Endothelial cell of umbilical vein (primary cell): ENCODE data around the gene PRDM8. TPM values are rescaled to one million over a fixed set of nuclear protein-coding genes. Genes with fewer than 3 reads are reported as not detected.

Experiments used
- BruUV-seq: library from RNA; stranded (reverse); fragments of 400-500 nt; replicated peaks from 2 replicates; lab custom pipeline; 2021; lab: Mats Ljungman, UMichigan
- CTCF ChIA-PET: fragments of 300-600, 350-600 bp; sonication (Branson Sonifier 250); formaldehyde crosslinking; loops from one replicate; lab custom pipeline; 2021; ENCODE audit warnings: antibody characterized with exemption, inconsistent platforms; lab: Charles Lee
- POLR2A ChIA-PET: fragments of 300-600, 350-600 bp; sonication (Branson Sonifier 250); formaldehyde crosslinking; loops from one replicate; lab custom pipeline; 2021; ENCODE audit warnings: antibody characterized with exemption, inconsistent platforms; lab: Charles Lee
- DNase-seq: peaks from one replicate; pipeline ENCODE4 v3.0.0-alpha.2; 2011; ENCODE audit warnings: low read depth, low spot score
- FAIRE-seq: peaks from 2 replicates; lab custom pipeline; 2011; peaks lifted over from hg19 to GRCh38; lab: Jason Lieb, UNC
- H2AFZ ChIP-seq: 2 replicates; pipeline ENCODE4 v1.6.0; 2012; ENCODE audit warnings: low read depth, low read length, control low read depth, inconsistent platforms
- H3K27ac ChIP-seq: 2 replicates; pipeline ENCODE4 v1.5.1; 2011; ENCODE audit warnings: low read depth, mild to moderate bottlenecking, control low read depth, low read length, moderate library complexity; ENCODE audit not compliant: insufficient read depth
- H3K27me3 ChIP-seq, 2 experiments: 2 replicates each; pipeline versions ENCODE4 v1.6.0 to v1.6.1; 2011; ENCODE audit warnings: low read length in 2 of 2, mixed read lengths in 1 of 2; ENCODE audit not compliant: control insufficient read depth in 2 of 2, insufficient read depth in 2 of 2
- H3K36me3 ChIP-seq, 2 experiments: 2 replicates in 1 of 2; 3 replicates in 1 of 2; pipeline ENCODE4 v1.5.1; 2011; ENCODE audit warnings: low read length in 2 of 2, mild to moderate bottlenecking in 1 of 2, moderate library complexity in 1 of 2; ENCODE audit not compliant: control insufficient read depth in 2 of 2, insufficient read depth in 2 of 2; ENCODE audit errors: extremely low read depth in 1 of 2
- H3K4me1 ChIP-seq: 3 replicates; pipeline ENCODE4 v1.5.1; 2011; ENCODE audit warnings: mild to moderate bottlenecking, low read length; ENCODE audit not compliant: control insufficient read depth, insufficient read depth; ENCODE audit errors: extremely low read depth
- H3K4me2 ChIP-seq: 2 replicates; pipeline ENCODE4 v1.6.1; 2011; ENCODE audit warnings: low read length, control low read depth, mixed read lengths; ENCODE audit not compliant: insufficient read depth
- H3K4me3 ChIP-seq, 3 experiments: fragments of 200-600 bp in 1 of 3; sonication (generic), shearing (Covaris generic) in 1 of 3; replicated peaks in 1 of 3; 2 replicates each; pipeline ENCODE4 v1.5.1; 2011 to 2016; ENCODE audit warnings: control low read depth in 3 of 3, low read length in 3 of 3, mild to moderate bottlenecking in 2 of 3, inconsistent platforms in 1 of 3, low read depth in 1 of 3, moderate library complexity in 1 of 3; ENCODE audit not compliant: insufficient read depth in 1 of 3
- H3K79me2 ChIP-seq: 2 replicates; pipeline ENCODE4 v1.6.0; 2012; ENCODE audit warnings: low read length, inconsistent platforms; ENCODE audit not compliant: control insufficient read depth, insufficient read depth
- H3K9ac ChIP-seq: replicated peaks from 2 replicates; pipeline ENCODE3; 2011; ENCODE audit warnings: low read length, control low read depth; ENCODE audit not compliant: insufficient read depth; ENCODE audit errors: extremely low read depth
- H3K9me1 ChIP-seq: replicated peaks from 3 replicates; pipeline ENCODE4 v1.6.0; 2011; ENCODE audit warnings: mild to moderate bottlenecking, low read length; ENCODE audit not compliant: control insufficient read depth, insufficient read depth; ENCODE audit errors: extremely low read depth
- H3K9me3 ChIP-seq: replicated peaks from 2 replicates; pipeline ENCODE4 v1.5.1; 2012; ENCODE audit warnings: low read length, inconsistent platforms; ENCODE audit not compliant: control insufficient read depth, insufficient read depth
- H4K20me1 ChIP-seq: replicated peaks from 2 replicates; pipeline ENCODE3; 2011; ENCODE audit warnings: mild to moderate bottlenecking, low read length; ENCODE audit not compliant: control insufficient read depth, insufficient read depth; ENCODE audit errors: extremely low read depth
- CTCF ChIP-seq, 2 donors: IDR thresholded peaks; 1 replicate in 1 of 2; 2 replicates in 1 of 2; pipeline ENCODE4 v1.5.1; 2011; ENCODE audit warnings: low read length in 2 of 2, mild to moderate bottlenecking in 2 of 2, moderate library complexity in 2 of 2, control low read depth in 1 of 2, inconsistent platforms in 1 of 2, low read depth in 1 of 2; ENCODE audit not compliant: insufficient read depth in 1 of 2; ENCODE audit errors: extremely low read depth in 1 of 2
- EZH2 ChIP-seq: IDR thresholded peaks from 2 replicates; pipeline ENCODE4 v1.6.1; 2012; ENCODE audit warnings: borderline replicate concordance, low read depth, mild to moderate bottlenecking, moderate library complexity, low read length, inconsistent platforms; ENCODE audit not compliant: severe bottlenecking
- FOS ChIP-seq: IDR thresholded peaks from 2 replicates; pipeline ENCODE4 v1.6.1; 2011; ENCODE audit warnings: mild to moderate bottlenecking, low read length, moderate library complexity, borderline replicate concordance; ENCODE audit not compliant: insufficient read depth
- GATA2 ChIP-seq: IDR thresholded peaks from 2 replicates; pipeline ENCODE4 v1.7.0; 2011; ENCODE audit warnings: low read depth, mild to moderate bottlenecking, moderate library complexity, mixed read lengths, low read length; ENCODE audit not compliant: insufficient read length, insufficient read depth
- JUN ChIP-seq: IDR thresholded peaks from 2 replicates; pipeline ENCODE4 v1.6.1; 2011; ENCODE audit warnings: borderline replicate concordance, low read depth; ENCODE audit not compliant: insufficient read length, insufficient read depth
- MAX ChIP-seq: IDR thresholded peaks from 2 replicates; pipeline ENCODE4 v1.6.1; 2011; ENCODE audit not compliant: insufficient read depth, insufficient read length
- MYC ChIP-seq: IDR thresholded peaks from one replicate; pipeline ENCODE4 v1.6.1; 2011; ENCODE audit warnings: mild to moderate bottlenecking, low read depth, low read length
- POLR2A ChIP-seq: IDR thresholded peaks from 2 replicates; pipeline ENCODE4 v1.6.1; 2012; ENCODE audit warnings: low read depth, mild to moderate bottlenecking, control low read depth, low read length
- POLR2AphosphoS5 ChIP-seq: IDR thresholded peaks from 2 replicates; pipeline ENCODE4 v1.6.1; 2012; ENCODE audit warnings: low read depth, mild to moderate bottlenecking, control low read depth, low read length, moderate library complexity; ENCODE audit not compliant: insufficient read depth
- dilution Hi-C: fragments of 300-500 bp; cut with MboI; formaldehyde crosslinking; loops from one replicate; pipeline ENCODE4 v1.15.0; 2019; ENCODE audit warnings: low sequenced_read_pairs; ENCODE audit not compliant: extremely low pct_ligation_motif_present
- intact Hi-C: fragments of 100-400 bp; cut with micrococcal nuclease; formaldehyde crosslinking; loops from one replicate; pipeline ENCODE4 v1.10.0; 2022
- polyA plus RNA-seq, 4 experiments: library from polyadenylated mRNA; depleted of rRNA in 3 of 4; stranded (reverse) in 3 of 4; unstranded in 1 of 4; fragments of >200 nt; gene quantifications; 2 replicates each; pipeline versions ENCODE4 v1.2.1 to v1.2.3, GENCODE V29; 2011 to 2012; ENCODE audit warnings: missing spikeins in 1 of 4
- total RNA-seq: library from RNA; stranded (reverse); gene quantifications from 2 replicates; pipeline ENCODE4 v1.2.3, GENCODE V29; 2021

The PRDM8 gene
- total and polyA plus RNA-seq, 2 donors (not counting 3 experiments of a cell fraction or from before 2014, with no cell fraction given), result 0.28 to 0.82 TPM

GRCh38 chr4:80231180-80231579, 33.9 kb downstream of the PRDM8 start:
- no TSS peak for BruUV-seq
- CTCF ChIA-PET, result interaction anchor here (1.0 to 4.0 kb wide), 4 partner anchors 11 to 104 kb away, joined by 3 to 25 read pairs (median 4); no protein-coding TSS in a partner anchor
- peaks cover 19% of the 10 kb centered on the region for H3K4me1 ChIP-seq
- no peak overlapping the region for H3K9ac ChIP-seq
- intact Hi-C loops (no loop called here), dilution Hi-C loops (no loop called here)
- H3K27ac ChIP-seq, result no peak overlapping the region
- no peaks in the 10 kb centered on the region for H4K20me1 ChIP-seq
- no peak for FAIRE-seq
- H3K36me3 ChIP-seq, result no peaks in the 10 kb centered on the region
- no peaks in the 10 kb centered on the region for H3K9me1 ChIP-seq
- peaks cover 3 to 5% of the 10 kb centered on the region in 2 experiments for H3K27me3 ChIP-seq
- H3K4me3 ChIP-seq, result no peak overlapping the region
- TF ChIP-seq JUN, result no peak
- TF ChIP-seq GATA2, result no peak
- no peak for TF ChIP-seq MYC
- TF ChIP-seq FOS, result no peak
- H3K9me3 ChIP-seq, result no peaks in the 10 kb centered on the region
- H3K4me2 ChIP-seq, result no peak overlapping the region
- H3K79me2 ChIP-seq, result no peaks in the 10 kb centered on the region
- POLR2A ChIA-PET, result no interaction called here
- no peak overlapping the region for H2AFZ ChIP-seq
- DNase-seq, result no peak

GRCh38 chr4:80232707-80233370, 35.5 kb downstream of the PRDM8 start:
- DNase-seq (no peak), FAIRE-seq (no peak)
- Histone ChIP-seq H3K4me1 (peaks cover 27% of the 10 kb centered on the region), H3K4me2 (no peak overlapping the region), H3K9me3 (no peaks in the 10 kb centered on the region), H3K79me2 (no peaks in the 10 kb centered on the region), H3K9ac (no peak overlapping the region), H3K36me3 (no peaks in the 10 kb centered on the region), H4K20me1 (no peaks in the 10 kb centered on the region), H3K27ac (no peak overlapping the region), H3K27me3 (peaks cover 3% of the 10 kb centered on the region in 2 experiments), H2AFZ (no peak overlapping the region), H3K4me3 (no peak overlapping the region), H3K9me1 (no peaks in the 10 kb centered on the region)
- BruUV-seq, result no TSS peak
- ChIA-PET POLR2A (no interaction called here), CTCF (interaction anchor here (0.8 to 4.0 kb wide), 3 partner anchors 10 to 16 kb away, joined by 3 to 25 read pairs (median 4); no protein-coding TSS in a partner anchor)
- intact Hi-C loops, result no loop called here
- TF ChIP-seq CTCF (IDR thresholded peaks at IDR 0.05; ENCODE audit: extremely low read depth in 1 of 2, insufficient read depth in 1 of 2, low read depth in 1 of 2, low read length in 2 of 2) (no peak), GATA2 (no peak), MAX (no peak), MYC (no peak), EZH2 (no peak), JUN (no peak), POLR2A (no peak), FOS (no peak), POLR2AphosphoS5 (no peak)
- dilution Hi-C loops, result no loop called here
